ENCODE measurements around the gene ADGRF1. TPM values are rescaled to one million over a fixed set of nuclear protein-coding genes. Genes with fewer than 3 reads are reported as not detected.
"Not testable (repeated sequence)": the region's sequence is repeated elsewhere in the genome, so short reads cannot be mapped to it uniquely, and the experiment has no call there.

ADGRF1 gene
- total RNA-seq, 2 donors from 2014 or later: not detected

GRCh38 chr6:46994933-46995332 lies 47.2 kb downstream of the ADGRF1 start:
- no peak for ATAC-seq
- intact Hi-C loops (cut with DNase I): no loop called here

GRCh38 chr6:46993846-46994245 lies 48.3 kb downstream of the ADGRF1 start:
- ATAC-seq (no peak), DNase-seq (no peak)
- intact Hi-C loops (cut with DNase I): no loop called here

More at GRCh38 chr6:46994933-46995332, 47.2 kb downstream of the ADGRF1 start:
- DNase-seq: no peak

GRCh38 chr6:46992391-46992790 lies 49.7 kb downstream of the ADGRF1 start:
- intact Hi-C loops (cut with DNase I); DNase-seq; ATAC-seq: not testable (repeated sequence)

- not testable (repeated sequence) for DNase-seq
- ATAC-seq: peak; percentile 74 to 77
- intact Hi-C loops (cut with DNase I): loop anchor here in 1 of 2 donors (2.0 kb wide), 1 partner anchor 142 kb away; no protein-coding TSS in a partner anchor
Observed at GRCh38 chr6:46990818-46991510, 51.2 kb downstream of the ADGRF1 start.

GRCh38 chr6:46990031-46990644 lies 52.0 kb downstream of the ADGRF1 start:
- DNase-seq: peak; percentile 48

GRCh38 chr6:46989398-46989797 lies 52.7 kb downstream of the ADGRF1 start:
- DNase-seq (peak; percentile 48), ATAC-seq (peak; percentile 73 to 78)
- intact Hi-C loops (cut with DNase I): loop anchor here in 1 of 2 donors (5.0 kb wide), 1 partner anchor 142 kb away; no protein-coding TSS in a partner anchor

More at GRCh38 chr6:46990031-46990644, 52.0 kb downstream of the ADGRF1 start:
- intact Hi-C loops (cut with DNase I): loop anchor here in 1 of 2 donors (2.0 kb wide), 1 partner anchor 141 kb away; no protein-coding TSS in a partner anchor
- ATAC-seq: peak; percentile 41 to 57

GRCh38 chr6:46985943-46986342 lies 56.2 kb downstream of the ADGRF1 start:
- intact Hi-C loops (cut with DNase I): loop anchor here in 1 of 2 donors (5.0 kb wide), 1 partner anchor 139 kb away; no protein-coding TSS in a partner anchor
- ATAC-seq (no peak), DNase-seq (no peak)

GRCh38 chr6:46983007-46983411 lies 59.1 kb downstream of the ADGRF1 start:
- ATAC-seq (no peak), DNase-seq (no peak)
- intact Hi-C loops (cut with DNase I): no loop called here

- DNase-seq (no peak), ATAC-seq (no peak)
- intact Hi-C loops (cut with DNase I): no loop called here
Observed at GRCh38 chr6:46979206-46979605, 62.9 kb downstream of the ADGRF1 start.

GRCh38 chr6:46974786-46975185 lies 67.3 kb downstream of the ADGRF1 start:
- DNase-seq (no peak), ATAC-seq (no peak)
- intact Hi-C loops (cut with DNase I): no loop called here

GRCh38 chr6:46973029-46973428 lies 69.1 kb downstream of the ADGRF1 start:
- DNase-seq: no peak
- intact Hi-C loops (cut with DNase I): no loop called here
- no peak for ATAC-seq

- intact Hi-C loops (cut with DNase I): no loop called here
- ATAC-seq: no peak
- no peak for DNase-seq
Observed at GRCh38 chr6:46972531-46972930, 69.6 kb downstream of the ADGRF1 start.

- ATAC-seq (no peak), DNase-seq (no peak)
- intact Hi-C loops (cut with DNase I): no loop called here
Observed at GRCh38 chr6:46969206-46969605, 72.9 kb downstream of the ADGRF1 start.

- intact Hi-C loops (cut with DNase I): no loop called here
- no peak for ATAC-seq
- DNase-seq: no peak
Observed at GRCh38 chr6:46967826-46968349, 74.2 kb downstream of the ADGRF1 start.

GRCh38 chr6:46964716-46965519 lies 77.2 kb downstream of the ADGRF1 start:
- ATAC-seq (peak; percentile 23 to 84), DNase-seq (peak; percentile 34)
- intact Hi-C loops (cut with DNase I): no loop called here

GRCh38 chr6:46963626-46964025 lies 78.5 kb downstream of the ADGRF1 start:
- intact Hi-C loops (cut with DNase I): no loop called here
- ATAC-seq: peak; percentile 71 to 90
- peak; percentile 31 for DNase-seq

GRCh38 chr6:46963039-46963438 lies 79.1 kb downstream of the ADGRF1 start:
- intact Hi-C loops (cut with DNase I): no loop called here
- no peak for DNase-seq
- ATAC-seq: no peak

- intact Hi-C loops (cut with DNase I): no loop called here
- DNase-seq (no peak), ATAC-seq (no peak)
Observed at GRCh38 chr6:46961711-46962110, 80.4 kb downstream of the ADGRF1 start.

GRCh38 chr6:46961232-46961631 lies 80.9 kb downstream of the ADGRF1 start:
- intact Hi-C loops (cut with DNase I): no loop called here
- ATAC-seq (no peak), DNase-seq (no peak)

All from left cardiac atrium (tissue), 4 donors.